H9 (cell line): Measurements from ENCODE around the gene RGL1. TPM values are rescaled to one million over a fixed set of nuclear protein-coding genes. Genes with fewer than 3 reads are reported as not detected.

Source experiments
- DNase-seq: peaks from one replicate; pipeline ENCODE4 v3.0.0-alpha.2; 2017
- H2AFZ ChIP-seq: one replicate; pipeline ENCODE4 v1.6.1; 2013; ENCODE audit warnings: mild to moderate bottlenecking, low read length, control low read depth, moderate library complexity
- H2AK5ac ChIP-seq: 2 replicates; pipeline ENCODE4 v1.6.1; 2013; ENCODE audit warnings: low read length, control low read depth, mixed read lengths; ENCODE audit not compliant: insufficient read length
- H2BK120ac ChIP-seq: one replicate; pipeline ENCODE4 v1.6.1; 2013; ENCODE audit warnings: low read depth, mild to moderate bottlenecking, low read length, control low read depth, inconsistent platforms; ENCODE audit not compliant: poor library complexity, severe bottlenecking
- H2BK12ac ChIP-seq: 2 replicates; pipeline ENCODE4 v1.6.1; 2013; ENCODE audit warnings: low read length, control low read depth, mixed read lengths, low read depth; ENCODE audit not compliant: insufficient read length
- H2BK15ac ChIP-seq: 2 replicates; pipeline ENCODE4 v1.6.1; 2013; ENCODE audit warnings: low read depth, low read length, control low read depth
- H2BK20ac ChIP-seq: one replicate; pipeline ENCODE4 v1.6.1; 2013; ENCODE audit warnings: low read depth, mild to moderate bottlenecking, low read length, control low read depth, inconsistent platforms; ENCODE audit not compliant: poor library complexity, severe bottlenecking
- H2BK5ac ChIP-seq: 2 replicates; pipeline ENCODE4 v1.6.1; 2013; ENCODE audit warnings: low read length, control low read depth, mixed read lengths; ENCODE audit not compliant: insufficient read length
- H3K14ac ChIP-seq: 2 replicates; pipeline ENCODE4 v1.6.1; 2013; ENCODE audit warnings: low read length, control low read depth; ENCODE audit not compliant: insufficient read depth
- H3K18ac ChIP-seq: 2 replicates; pipeline ENCODE4 v1.6.1; 2013; ENCODE audit warnings: low read depth, mild to moderate bottlenecking, mixed read lengths, low read length, control low read depth; ENCODE audit not compliant: insufficient read length
- H3K23ac ChIP-seq: 2 replicates; pipeline ENCODE4 v1.6.1; 2013; ENCODE audit warnings: low read length, control low read depth, mixed read lengths, low read depth; ENCODE audit not compliant: insufficient read length
- H3K23me2 ChIP-seq: 2 replicates; pipeline ENCODE4 v1.6.1; 2013; ENCODE audit warnings: low read depth, mild to moderate bottlenecking, mixed read lengths, low read length, control low read depth; ENCODE audit not compliant: insufficient read length, poor library complexity, severe bottlenecking
- H3K27ac ChIP-seq: 2 replicates; pipeline ENCODE4 v1.5.1; 2013; ENCODE audit warnings: low read length, control low read depth, mixed read lengths, low read depth; ENCODE audit not compliant: insufficient read length
- H3K27me3 ChIP-seq: 2 replicates; pipeline ENCODE4 v1.6.1; 2013; ENCODE audit warnings: low read length, control low read depth, inconsistent platforms; ENCODE audit not compliant: insufficient read depth
- H3K4ac ChIP-seq: 2 replicates; pipeline ENCODE4 v1.6.1; 2013; ENCODE audit warnings: low read depth, mild to moderate bottlenecking, control low read depth, inconsistent platforms, low read length, moderate library complexity
- H3K4me1 ChIP-seq: 2 replicates; pipeline ENCODE4 v1.6.1; 2013; ENCODE audit warnings: low read length, control low read depth, inconsistent platforms; ENCODE audit not compliant: insufficient read depth
- H3K4me2 ChIP-seq: 2 replicates; pipeline ENCODE4 v1.6.1; 2013; ENCODE audit warnings: low read length, control low read depth, mixed read lengths; ENCODE audit not compliant: insufficient read length, insufficient read depth
- H3K56ac ChIP-seq: 2 replicates; pipeline ENCODE4 v1.6.1; 2013; ENCODE audit warnings: low read depth, mild to moderate bottlenecking, mixed read lengths, low read length, control low read depth; ENCODE audit not compliant: insufficient read length
- H3K79me1 ChIP-seq: 2 replicates; pipeline ENCODE4 v1.6.1; 2013; ENCODE audit warnings: low read depth, mild to moderate bottlenecking, moderate library complexity, low read length, control low read depth, inconsistent platforms; ENCODE audit not compliant: insufficient read depth, poor library complexity, severe bottlenecking
- H3K79me2 ChIP-seq: 2 replicates; pipeline ENCODE4 v1.6.1; 2013; ENCODE audit warnings: low read length, control low read depth, inconsistent platforms; ENCODE audit not compliant: insufficient read depth
- H3K9ac ChIP-seq: 2 replicates; pipeline ENCODE4 v1.6.1; 2013; ENCODE audit warnings: low read length, control low read depth, mixed read lengths; ENCODE audit not compliant: insufficient read length; ENCODE audit errors: extremely low read depth
- H3K9me3 ChIP-seq: one replicate; pipeline ENCODE4 v1.6.1; 2013; ENCODE audit warnings: low read depth, low read length, inconsistent platforms; ENCODE audit not compliant: control insufficient read depth
- H3T11ph ChIP-seq: one replicate; pipeline ENCODE4 v1.6.1; 2013; ENCODE audit warnings: mild to moderate bottlenecking, low read length, control low read depth, inconsistent platforms
- H4K20me1 ChIP-seq: one replicate; pipeline ENCODE4 v1.6.1; 2013; ENCODE audit not compliant: control insufficient read depth, insufficient read length, insufficient read depth
- H4K5ac ChIP-seq: 2 replicates; pipeline ENCODE4 v1.6.1; 2013; ENCODE audit warnings: low read depth, mild to moderate bottlenecking, mixed read lengths, low read length, control low read depth; ENCODE audit not compliant: insufficient read length
- H4K8ac ChIP-seq: replicated peaks from 2 replicates; pipeline ENCODE4 v1.6.1; 2013; ENCODE audit warnings: low read length, control low read depth, mixed read lengths, low read depth; ENCODE audit not compliant: insufficient read length
- H4K91ac ChIP-seq: 2 replicates; pipeline ENCODE4 v1.6.1; 2013; ENCODE audit warnings: low read depth, mild to moderate bottlenecking, moderate library complexity, mixed read lengths, low read length, control low read depth; ENCODE audit not compliant: insufficient read length
- H3K27ac Mint-ChIP-seq, 3 experiments: 2 replicates in 2 of 3; 3 replicates in 1 of 3; pipeline ENCODE4 v1.8.0; 2020 to 2021; ENCODE audit warnings: mixed read lengths in 3 of 3, mild to moderate bottlenecking in 1 of 3, moderate library complexity in 1 of 3
- H3K27me3 Mint-ChIP-seq: 2 replicates; pipeline ENCODE4 v1.8.0; 2021; ENCODE audit warnings: low read depth, mild to moderate bottlenecking, moderate library complexity, mixed read lengths
- H3K36me3 Mint-ChIP-seq, 3 experiments: 2 replicates in 2 of 3; 3 replicates in 1 of 3; pipeline ENCODE4 v1.8.0; 2020 to 2021; ENCODE audit warnings: low read depth in 3 of 3, mixed read lengths in 3 of 3; ENCODE audit not compliant: insufficient read depth in 1 of 3
- H3K4me1 Mint-ChIP-seq, 2 experiments: 2 replicates each; pipeline ENCODE4 v1.8.0; 2020; ENCODE audit warnings: mixed read lengths in 2 of 2
- H3K4me3 Mint-ChIP-seq, 2 experiments: 2 replicates in 1 of 2; 3 replicates in 1 of 2; pipeline ENCODE4 v1.8.0; 2020 to 2021; ENCODE audit warnings: mild to moderate bottlenecking in 2 of 2, mixed read lengths in 2 of 2, moderate library complexity in 1 of 2
- H3K9me3 Mint-ChIP-seq, 2 experiments: 2 replicates in 1 of 2; 3 replicates in 1 of 2; pipeline ENCODE4 v1.8.0; 2020; ENCODE audit warnings: mild to moderate bottlenecking in 2 of 2, mixed read lengths in 2 of 2, moderate library complexity in 1 of 2
- CTCF ChIP-seq: fragments of 200-600 bp; sonication (generic); conservative IDR thresholded peaks from 3 replicates; pipeline ENCODE4 v1.8.0; 2021; ENCODE audit warnings: antibody characterized with exemption, mild to moderate bottlenecking
- WGBS: extraction: QIAGEN DNeasy Blood & Tissue Kit; methylation state at CpG from one replicate; pipeline ENCODE4 v1.1.7; 2013; ENCODE audit warnings: missing lambda C conversion rate, low lambda C conversion rate, mixed read lengths; ENCODE audit not compliant: insufficient read length; ENCODE audit errors: extremely low coverage; 5-methylcytosine and 5-hydroxymethylcytosine counted together
- total RNA-seq: library from RNA; stranded (reverse); gene quantifications from 2 replicates; pipeline ENCODE4 v1.2.1, GENCODE V29; 2021

Gene RGL1
- total RNA-seq, 1 experiment from 2014 or later = 1.4 TPM

- Histone ChIP-seq H3K23ac (no peak overlapping the region), H3K27ac (no peak overlapping the region), H3K23me2 (no peaks in the 10 kb centered on the region), H3K27me3 (no peaks in the 10 kb centered on the region), H3K4ac (no peak overlapping the region), H4K91ac (no peak overlapping the region), H3K79me2 (no peaks in the 10 kb centered on the region), H3T11ph (no peak overlapping the region), H3K9me3 (no peaks in the 10 kb centered on the region), H2AK5ac (no peak overlapping the region), H3K79me1 (no peaks in the 10 kb centered on the region), H4K8ac (no peak overlapping the region), H2BK15ac (no peak overlapping the region), H3K9ac (no peak overlapping the region), H4K20me1 (no peaks in the 10 kb centered on the region), H3K56ac (no peak overlapping the region), H2AFZ (no peak overlapping the region), H2BK12ac (no peak overlapping the region), H2BK20ac (no peak overlapping the region), H2BK120ac (no peak overlapping the region), H3K4me2 (no peak overlapping the region), H4K5ac (no peak overlapping the region), H3K18ac (no peak overlapping the region), H2BK5ac (no peak overlapping the region), H3K4me1 (no peaks in the 10 kb centered on the region), H3K14ac (no peak overlapping the region)
- no peak for DNase-seq
- no peaks in the 10 kb centered on the region; a peak in 1 of 7 replicates for H3K36me3 Mint-ChIP-seq
- H3K27ac Mint-ChIP-seq = no peak overlapping the region
- no peaks in the 10 kb centered on the region for H3K9me3 Mint-ChIP-seq
- H3K4me1 Mint-ChIP-seq = peaks cover 0 to 7% of the 10 kb centered on the region in 2 experiments; a peak in 2 of 4 replicates
- no peak overlapping the region for H3K4me3 Mint-ChIP-seq
- no CpG with 5 or more reads among the region's 2 CpGs for WGBS
- TF ChIP-seq CTCF = no peak
- no peaks in the 10 kb centered on the region for H3K27me3 Mint-ChIP-seq
These were observed 84.2 kb downstream of the RGL1 start for GRCh38 chr1:183889095-183889494.
